Measurements from ENCODE around the gene ZEB1. TPM values are rescaled to one million over a fixed set of nuclear protein-coding genes. Genes with fewer than 3 reads are reported as not detected.
"Not testable (repeated sequence)": the region's sequence is repeated elsewhere in the genome, so short reads cannot be mapped to it uniquely, and the experiment has no call there.

Gene ZEB1
- total RNA-seq, 1 donor: 14.0 TPM

DNA sequence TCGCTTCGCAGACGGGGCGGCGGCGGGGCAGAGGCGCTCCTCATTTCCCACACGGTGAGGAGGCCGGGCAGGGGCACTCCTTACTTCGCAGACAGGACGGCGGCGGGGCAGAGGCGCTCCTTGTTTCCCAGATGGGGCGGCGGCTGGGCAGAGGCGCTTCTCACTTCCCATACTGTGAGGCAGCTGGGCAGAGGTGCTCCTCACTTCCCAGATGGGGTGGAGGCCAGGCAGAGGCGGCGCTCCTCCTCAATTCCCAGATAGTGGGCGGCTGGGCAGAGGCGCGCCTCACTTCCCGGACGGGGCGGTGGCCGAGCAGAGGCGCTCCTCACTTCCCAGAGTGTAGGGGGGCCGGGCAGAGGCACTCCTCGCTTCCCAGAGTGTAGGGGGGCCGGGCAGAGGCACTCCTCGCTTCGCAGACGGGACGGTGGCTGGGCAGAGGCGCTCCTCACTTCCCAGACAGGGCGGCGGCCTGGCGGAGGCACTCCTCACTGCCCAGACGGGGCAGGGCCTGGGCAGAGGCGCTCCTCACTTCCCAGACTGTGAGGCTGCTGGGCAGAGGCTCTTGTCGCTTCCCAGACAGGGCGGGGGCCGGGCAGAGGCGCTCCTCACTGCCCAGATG lies 43.1 kb downstream of the ZEB1 start:
- DNase-seq (ENCODE audit: low read depth in 2 of 3, low spot score in 2 of 3): no peak

DNA sequence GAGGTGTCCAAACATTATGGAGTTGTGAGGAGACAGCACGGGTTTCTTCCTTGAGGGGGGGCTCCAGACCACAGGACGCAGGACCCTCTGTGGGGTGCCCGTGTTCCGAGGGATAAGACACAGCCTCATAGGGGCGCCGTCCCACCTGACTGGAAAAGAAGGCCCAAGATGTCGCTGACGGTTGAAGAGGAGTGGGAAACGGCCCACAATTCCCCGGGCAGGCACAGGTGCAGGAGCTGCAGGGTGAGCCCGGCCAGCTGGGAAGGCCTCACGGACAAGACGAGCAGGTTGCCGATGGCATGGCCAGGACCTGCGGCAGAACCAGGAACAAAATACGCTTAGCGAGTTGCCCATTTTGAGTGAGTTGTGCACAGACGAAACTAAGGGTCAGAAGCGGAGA lies 44.7 kb downstream of the ZEB1 start:
- DNase-seq (ENCODE audit: low read depth in 2 of 3, low spot score in 2 of 3): not testable (repeated sequence)

DNA sequence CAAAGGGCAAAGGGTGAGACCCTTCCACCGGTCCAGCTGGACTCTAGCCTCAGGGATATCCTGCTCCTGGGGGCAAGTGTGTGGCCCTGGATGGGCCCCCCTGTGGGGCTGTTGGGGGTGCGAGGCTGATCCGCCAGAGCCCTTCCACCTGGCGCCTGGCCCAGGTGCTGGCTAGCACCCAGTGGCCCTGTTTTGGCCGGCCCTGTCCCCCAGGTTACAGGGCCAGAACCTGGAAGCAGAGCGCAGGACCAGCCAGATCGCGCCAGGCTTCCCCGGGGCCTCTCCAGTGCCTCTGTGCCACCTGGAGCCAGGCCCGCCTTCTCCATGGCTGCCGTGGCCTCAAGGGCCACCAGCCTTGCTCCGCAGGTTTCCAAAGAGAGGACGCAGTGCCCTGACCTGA lies 45.2 kb downstream of the ZEB1 start:
- not testable (repeated sequence) for DNase-seq (ENCODE audit: low read depth in 2 of 3, low spot score in 2 of 3)

DNA sequence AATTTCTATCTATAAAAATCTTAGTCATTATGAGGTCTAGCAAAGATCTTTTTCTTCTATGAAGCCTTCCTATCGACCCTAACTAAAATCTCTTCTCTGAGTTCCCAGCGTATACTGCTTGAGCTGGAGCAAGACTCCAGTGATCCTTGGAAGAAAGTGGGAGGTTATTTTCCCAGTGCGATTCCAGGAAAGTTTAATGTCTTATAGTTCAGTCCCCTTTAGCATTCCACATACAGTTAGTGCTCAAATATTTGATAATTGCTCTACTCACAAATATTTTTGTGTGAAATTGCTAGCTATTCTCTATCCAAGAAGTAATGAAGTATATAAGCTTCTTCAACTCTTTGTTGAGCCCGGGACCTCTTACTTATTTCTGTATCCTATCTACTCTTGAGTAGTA lies 47.7 kb downstream of the ZEB1 start:
- DNase-seq (ENCODE audit: low read depth in 2 of 3, low spot score in 2 of 3): no peak

DNA sequence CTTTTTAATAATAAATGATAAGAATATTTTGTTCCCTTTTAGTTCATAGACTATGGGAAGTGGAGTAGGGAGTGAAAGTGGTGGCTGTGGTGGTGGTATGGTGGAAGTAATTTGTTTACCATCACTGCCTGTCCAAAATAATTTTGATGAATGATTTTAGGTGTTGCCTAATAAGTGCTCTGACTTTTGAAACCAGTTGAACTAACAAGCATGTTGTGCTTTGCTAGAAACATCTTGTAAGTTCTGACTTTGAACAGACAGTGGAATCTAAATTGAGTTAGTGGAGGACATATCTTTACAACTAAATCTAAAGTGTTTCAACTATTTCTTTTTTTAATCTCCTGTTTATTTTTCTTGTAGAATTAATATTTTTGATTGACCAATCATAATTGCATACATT lies 49.7 kb downstream of the ZEB1 start:
- DNase-seq (ENCODE audit: low read depth in 2 of 3, low spot score in 2 of 3): no peak

DNA sequence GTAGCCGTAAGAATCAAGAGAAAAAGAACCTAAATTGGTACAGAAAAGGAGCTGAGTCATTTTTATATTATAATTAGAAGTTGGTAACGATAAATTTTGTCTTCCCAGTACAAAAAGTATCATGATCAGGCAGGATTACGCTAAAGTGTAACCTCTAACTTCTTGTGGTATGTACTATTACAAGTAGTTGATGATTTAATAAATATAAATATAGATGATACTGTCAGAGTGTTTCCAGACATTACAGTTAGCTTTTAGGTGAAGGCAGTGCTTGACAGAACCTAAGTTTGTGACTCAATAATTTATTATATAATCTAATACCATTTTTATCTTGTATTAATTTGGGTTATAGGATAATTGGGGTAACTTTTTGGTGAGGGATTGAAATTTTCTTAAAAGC lies 53.4 kb downstream of the ZEB1 start:
- no peak for DNase-seq (ENCODE audit: low read depth in 2 of 3, low spot score in 2 of 3)

DNA sequence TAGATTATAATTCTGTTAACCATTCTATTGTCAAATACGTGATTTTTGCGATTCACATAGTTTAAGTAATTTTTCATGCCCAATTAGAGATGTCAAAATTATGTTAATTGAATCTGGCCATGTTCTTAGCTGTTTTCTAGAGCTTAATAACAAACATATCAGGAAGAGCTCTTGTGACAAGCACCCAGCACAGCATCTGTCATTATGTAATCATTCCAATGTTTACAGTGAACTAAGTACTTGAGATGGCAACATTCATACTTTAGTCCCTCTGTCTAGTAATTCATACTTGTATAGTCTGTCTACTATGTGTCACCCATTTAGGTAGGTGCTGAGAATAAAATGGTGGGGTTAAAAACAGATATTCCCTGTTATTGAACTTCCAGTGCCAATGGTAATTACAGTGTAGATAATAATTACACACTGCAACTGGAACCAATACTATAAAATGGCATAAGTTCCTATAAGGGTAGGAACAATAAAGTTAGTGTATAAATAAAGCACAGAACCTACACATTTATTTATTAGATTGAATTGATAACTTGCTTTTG lies 55.2 kb downstream of the ZEB1 start:
- DNase-seq (ENCODE audit: low read depth in 2 of 3, low spot score in 2 of 3): no peak

DNA sequence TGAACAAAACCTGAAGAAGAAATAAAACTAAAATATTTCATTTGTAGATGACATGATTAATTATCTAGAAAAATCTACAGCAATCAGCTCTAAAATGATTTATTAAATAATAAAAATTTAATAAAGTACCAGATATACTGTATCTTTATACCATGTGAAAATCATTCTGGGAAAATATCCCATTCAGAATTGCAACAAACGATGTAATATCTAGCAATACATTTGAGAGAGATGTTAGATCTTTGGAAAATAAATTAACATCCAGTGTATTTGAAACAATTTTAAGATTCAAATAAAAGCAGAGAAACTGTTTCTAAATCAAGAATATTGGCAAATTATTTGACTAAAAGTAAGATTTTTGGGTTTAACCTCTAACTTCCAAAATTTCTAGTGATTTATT lies 62.2 kb downstream of the ZEB1 start:
- DNase-seq (ENCODE audit: low read depth in 2 of 3, low spot score in 2 of 3): no peak

DNA sequence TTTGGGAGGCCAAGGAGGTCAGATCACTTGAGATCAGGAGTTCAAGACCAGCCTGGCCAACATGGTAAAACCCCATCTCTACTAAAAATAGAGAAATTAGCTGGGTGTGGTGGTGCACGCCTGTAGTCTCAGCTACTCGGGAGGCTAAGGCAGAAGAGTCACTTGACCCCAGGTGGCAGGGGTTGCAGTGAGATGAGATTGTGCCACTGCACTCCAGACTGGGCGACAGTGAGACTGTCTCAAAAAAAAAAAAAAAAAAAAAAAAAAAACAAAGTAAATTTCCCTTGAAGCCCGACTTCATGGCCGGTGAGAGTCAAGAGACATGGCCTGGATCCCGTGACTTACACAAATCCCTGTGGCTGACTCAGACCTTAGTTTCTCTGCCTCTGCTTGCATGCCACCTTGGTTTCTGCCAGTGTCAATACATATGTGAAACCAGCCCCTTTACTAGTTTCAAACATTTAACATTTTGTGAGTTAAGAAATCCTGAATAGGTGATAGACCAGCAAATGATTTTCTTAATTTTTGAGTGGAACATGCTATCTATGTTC lies 62.8 kb downstream of the ZEB1 start:
- DNase-seq (ENCODE audit: low read depth in 2 of 3, low spot score in 2 of 3): no peak

DNA sequence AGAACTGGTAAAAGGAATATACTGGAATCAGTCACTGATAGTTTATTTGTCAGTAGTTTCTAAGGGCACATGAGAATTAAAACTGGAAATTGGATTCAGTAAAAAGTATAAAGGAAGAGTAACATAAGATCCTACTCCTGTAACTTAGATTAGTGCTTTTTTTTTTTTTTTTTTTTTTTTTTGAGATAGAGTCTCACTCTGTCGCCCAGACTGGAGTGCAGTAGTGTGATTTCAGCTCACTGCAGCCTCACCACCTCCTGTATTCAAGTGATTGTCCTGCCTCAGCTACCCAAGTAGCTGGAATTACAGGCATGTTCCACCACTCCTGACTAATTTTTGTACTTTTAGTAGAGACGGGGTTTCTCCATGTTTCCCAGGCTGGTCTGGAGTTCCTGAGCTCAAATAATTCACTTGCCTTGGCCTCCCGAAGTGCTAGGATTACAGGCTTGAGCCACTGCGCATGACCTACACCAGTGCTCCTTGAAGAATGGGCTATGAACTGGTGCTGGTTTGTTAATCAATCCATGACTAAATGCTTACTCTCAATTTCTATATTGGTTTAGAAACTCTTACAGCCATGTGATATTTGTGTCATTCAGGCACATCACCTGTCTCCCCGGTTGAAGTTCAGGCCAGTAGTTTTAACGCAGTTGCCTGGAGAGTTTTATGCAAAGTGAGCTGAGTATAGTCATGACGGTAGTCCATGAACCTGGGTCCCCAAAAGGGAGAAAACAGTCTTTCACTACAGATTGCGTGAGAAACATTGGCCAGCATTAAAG lies 65.0 kb downstream of the ZEB1 start:
- DNase-seq (ENCODE audit: low read depth in 2 of 3, low spot score in 2 of 3): no peak

DNA sequence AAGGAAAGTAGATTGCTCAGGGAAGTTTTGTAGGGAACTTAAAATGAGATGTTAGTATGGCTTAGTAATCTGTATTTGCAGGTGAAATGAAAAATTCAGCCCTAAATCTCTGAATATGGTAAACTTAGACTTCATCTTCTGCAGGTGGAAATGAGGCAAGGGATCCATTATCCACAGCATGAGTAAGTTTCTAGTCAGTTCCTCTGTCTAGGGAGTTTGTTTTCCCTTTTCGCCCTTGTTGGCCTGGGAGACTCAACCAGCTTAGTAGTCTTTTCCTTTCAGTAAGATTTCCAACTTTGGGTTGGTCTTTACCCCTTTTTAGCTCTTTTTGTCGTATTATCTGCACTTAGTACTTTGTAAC lies 65.6 kb downstream of the ZEB1 start:
- no peak for DNase-seq (ENCODE audit: low read depth in 2 of 3, low spot score in 2 of 3)

DNA sequence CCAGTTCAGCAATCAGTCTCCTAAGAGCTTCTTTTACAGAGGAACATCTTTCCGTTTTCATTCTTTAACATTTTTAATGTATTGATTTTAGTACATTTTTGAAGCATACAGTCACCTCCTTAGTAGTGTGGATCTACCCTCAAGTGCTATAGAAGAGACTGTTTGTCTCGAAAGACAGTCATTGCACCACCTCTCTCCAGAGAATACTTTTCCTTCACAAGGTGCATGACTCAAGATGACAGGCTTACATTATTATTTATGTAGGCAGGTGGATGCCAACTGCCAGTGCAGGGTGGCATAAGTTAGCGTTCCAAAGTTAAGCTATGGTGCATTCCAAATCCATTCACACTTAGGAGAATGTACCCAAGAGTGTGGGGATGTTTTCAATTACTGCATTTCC lies 71.8 kb downstream of the ZEB1 start:
- DNase-seq (ENCODE audit: low read depth in 2 of 3, low spot score in 2 of 3): no peak

DNA sequence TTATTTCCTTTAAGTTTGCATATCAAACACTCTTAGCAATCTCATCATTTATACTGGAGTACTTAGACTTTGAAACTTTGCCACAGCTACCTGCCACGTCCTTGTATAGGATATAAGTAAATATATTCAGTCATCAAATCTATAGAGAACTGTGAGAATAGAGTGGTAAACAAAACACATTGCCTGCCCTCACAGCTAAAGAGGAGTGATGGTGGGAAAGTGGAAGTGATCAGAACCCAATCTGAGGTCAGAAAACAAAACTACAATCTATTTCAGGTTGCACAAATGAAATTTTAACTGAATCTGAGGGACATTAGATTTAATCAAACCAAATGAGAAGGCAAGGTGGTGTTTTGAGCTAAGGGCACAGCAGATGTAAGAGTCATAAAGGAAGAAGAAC lies 74.8 kb downstream of the ZEB1 start:
- no peak for DNase-seq (ENCODE audit: low read depth in 2 of 3, low spot score in 2 of 3)

DNA sequence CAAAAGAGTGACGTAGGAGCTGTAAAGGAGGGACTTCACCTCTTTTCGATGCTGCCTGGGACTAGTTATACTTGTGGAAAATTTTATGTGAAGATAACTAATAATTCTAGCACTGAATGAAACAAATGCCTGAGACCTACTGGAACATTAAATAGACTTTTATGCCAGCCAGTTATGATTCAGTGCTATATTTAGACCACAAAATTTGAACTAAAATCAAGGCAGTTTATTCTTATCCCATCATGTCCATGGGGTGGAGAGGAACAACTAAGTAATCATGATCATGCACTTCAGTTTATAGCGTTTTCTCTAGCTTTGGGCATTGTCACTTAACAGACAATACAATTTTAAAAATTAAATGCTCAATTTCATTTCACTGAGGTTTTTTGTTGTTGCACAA lies 76.7 kb downstream of the ZEB1 start:
- no peak for DNase-seq (ENCODE audit: low read depth in 2 of 3, low spot score in 2 of 3)

DNA sequence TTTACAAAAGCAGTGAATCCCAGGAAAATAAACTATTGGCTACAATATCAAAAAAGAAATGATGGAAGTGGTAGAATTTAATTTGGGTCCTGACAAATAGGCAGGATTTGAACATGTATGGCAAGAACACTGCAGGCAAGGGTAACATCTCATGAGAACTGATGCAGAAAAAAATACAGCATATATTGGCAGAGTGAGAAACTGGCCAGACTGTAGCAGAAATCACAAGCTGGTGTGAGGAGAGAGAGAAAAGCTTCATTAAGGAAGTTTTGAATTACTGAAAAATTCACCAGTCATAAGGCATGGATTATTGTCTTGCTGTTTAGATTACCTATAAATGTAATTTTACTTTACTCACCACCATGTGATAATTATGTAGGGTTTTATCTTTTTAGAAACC lies 77.4 kb downstream of the ZEB1 start:
- no peak for DNase-seq (ENCODE audit: low read depth in 2 of 3, low spot score in 2 of 3)

DNA sequence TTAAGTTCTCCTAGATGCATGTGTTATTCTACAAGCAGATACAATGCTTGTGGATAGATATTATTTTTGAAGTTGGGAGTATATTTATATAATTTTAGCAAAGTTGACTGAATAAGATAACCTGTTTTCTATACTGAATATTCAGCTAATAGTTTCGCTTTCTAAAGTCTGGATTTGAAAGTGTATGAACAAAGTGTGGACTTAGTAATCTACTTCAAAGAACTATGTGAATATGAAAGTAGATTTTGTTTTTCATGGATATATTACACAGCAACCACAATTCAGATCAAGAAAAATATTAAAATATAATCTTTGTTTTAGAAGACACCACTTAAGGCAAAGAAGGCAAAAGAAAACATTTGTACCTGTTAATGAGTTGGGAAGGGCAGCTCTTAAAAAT lies 78.8 kb downstream of the ZEB1 start:
- DNase-seq (ENCODE audit: low read depth in 2 of 3, low spot score in 2 of 3): no peak

DNA sequence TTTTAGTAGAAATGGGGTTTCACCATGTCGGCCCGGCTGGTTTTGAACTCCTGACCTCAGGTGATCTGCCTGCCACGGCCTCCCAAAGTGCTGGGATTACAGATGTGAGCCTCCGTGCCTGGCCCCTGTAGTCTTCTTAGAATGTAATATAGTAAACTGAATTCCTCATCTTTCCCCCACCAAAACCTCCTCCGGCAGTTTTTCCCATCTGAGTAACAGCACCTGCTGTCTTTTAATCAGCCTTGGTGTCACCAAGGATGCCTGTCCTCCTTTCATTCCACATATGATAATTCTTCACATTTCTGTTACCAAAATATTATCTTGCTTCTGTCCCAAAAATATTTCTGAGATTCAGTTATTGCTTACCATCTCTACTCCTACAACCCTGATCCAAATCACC lies 80.2 kb downstream of the ZEB1 start:
- no peak for DNase-seq (ENCODE audit: low read depth in 2 of 3, low spot score in 2 of 3)

DNA sequence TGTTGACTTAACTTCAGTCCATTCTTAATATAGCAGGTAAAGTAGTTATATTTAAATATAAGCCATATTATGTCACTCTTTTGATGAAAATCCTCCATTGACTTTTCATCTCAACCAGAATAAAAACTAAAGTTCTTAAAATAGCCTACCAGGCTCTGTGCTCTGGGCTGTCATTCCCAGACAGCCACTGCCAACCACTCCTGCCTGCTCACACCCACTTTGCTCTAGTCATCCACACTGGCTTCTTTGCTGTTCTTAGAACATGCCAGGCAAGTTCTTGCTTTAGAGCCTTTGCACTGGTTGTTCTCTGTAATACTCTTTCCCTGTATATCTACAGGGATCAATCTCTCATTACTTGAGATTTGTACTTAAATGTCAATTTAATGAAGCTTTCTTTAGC lies 80.6 kb downstream of the ZEB1 start:
- no peak for DNase-seq (ENCODE audit: low read depth in 2 of 3, low spot score in 2 of 3)

DNA sequence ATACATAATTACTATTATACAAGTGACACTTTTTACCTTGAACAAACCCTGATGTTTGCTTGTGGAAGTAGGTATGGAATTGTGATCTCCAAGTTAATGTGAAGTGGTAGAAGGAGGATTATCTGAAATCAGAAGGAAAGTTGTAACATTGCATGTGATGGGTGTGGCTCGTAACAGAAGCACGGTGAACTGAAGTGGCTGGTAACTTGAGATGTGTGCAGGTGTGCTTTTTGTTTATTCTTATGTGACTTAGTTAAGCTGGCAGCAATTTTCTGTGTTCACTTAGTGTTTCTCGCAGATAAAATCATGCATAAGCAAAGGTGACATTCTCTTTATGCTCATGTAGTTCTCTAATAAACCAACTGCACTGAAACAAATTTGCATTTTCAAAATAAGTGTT lies 82.3 kb downstream of the ZEB1 start:
- no peak for DNase-seq (ENCODE audit: low read depth in 2 of 3, low spot score in 2 of 3)

DNA sequence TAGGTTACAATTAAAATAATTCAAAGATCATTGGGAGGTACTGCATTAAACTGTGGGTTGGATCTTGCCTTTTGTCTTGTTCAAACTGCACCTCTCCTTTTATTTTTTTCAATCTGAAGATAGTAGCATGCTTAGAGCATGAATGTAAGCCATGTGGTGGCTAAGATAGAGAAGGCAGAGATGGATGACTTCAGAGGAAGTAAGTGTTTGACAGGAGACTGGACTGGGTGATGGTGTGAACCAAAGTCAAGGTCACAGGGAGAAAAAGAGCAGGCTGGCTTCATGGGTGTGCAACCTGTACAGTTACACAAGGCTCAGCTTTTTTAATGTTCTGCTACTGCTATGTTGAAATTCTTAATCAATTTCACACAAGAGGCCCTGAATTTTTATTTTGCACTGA lies 85.6 kb downstream of the ZEB1 start:
- peak in 2 of 3 donors; percentile 5 to 22 for DNase-seq (ENCODE audit: low read depth in 2 of 3, low spot score in 2 of 3)

DNA sequence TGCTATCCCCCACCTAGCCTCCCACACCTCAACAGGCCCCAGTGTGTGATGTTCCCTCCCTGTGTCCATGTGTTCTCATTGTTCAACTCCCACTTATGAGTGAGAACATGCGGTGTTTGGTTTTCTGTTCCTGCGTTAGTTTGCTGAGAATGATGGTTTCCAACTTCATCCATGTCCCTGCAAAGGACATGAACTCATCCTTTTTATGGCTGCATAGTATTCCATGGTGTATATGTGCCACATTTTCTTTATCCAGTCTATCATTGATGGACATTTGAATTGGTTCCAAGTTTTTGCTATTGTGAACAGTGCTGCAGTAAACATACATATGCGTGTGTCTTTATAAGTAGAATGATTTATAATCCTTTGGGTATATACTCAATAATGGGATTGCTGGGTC lies 86.8 kb downstream of the ZEB1 start:
- not testable (repeated sequence) for DNase-seq (ENCODE audit: low read depth in 2 of 3, low spot score in 2 of 3)

DNA sequence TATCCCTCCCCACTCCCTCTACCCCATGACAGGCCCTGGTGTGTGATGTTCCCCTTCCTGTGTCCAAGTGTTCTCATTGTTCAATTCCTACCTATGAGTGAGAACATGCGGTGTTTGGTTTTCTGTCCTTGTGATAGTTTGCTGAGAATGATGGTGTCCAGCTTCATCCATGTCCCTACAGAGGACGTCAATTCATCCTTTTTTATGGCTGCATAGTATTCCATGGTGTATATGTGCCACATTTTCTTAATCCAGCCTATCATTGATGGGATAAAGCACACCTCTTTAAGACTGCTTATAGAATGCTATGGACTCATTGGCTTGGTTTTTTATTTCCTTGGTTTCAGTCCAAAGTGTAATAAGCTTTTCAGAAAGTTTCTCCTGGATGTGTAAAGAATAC lies 93.4 kb downstream of the ZEB1 start:
- not testable (repeated sequence) for DNase-seq (ENCODE audit: low read depth in 2 of 3, low spot score in 2 of 3)
